ENCODE data around the gene GAS6. TPM values are rescaled to one million over a fixed set of nuclear protein-coding genes. Genes with fewer than 3 reads are reported as not detected.
"Not testable (repeated sequence)": the region's sequence is repeated elsewhere in the genome, so short reads cannot be mapped to it uniquely, and the experiment has no call there.

GAS6 gene
- total RNA-seq, 2 donors from 2014 or later, result 165 to 175 TPM

DNA sequence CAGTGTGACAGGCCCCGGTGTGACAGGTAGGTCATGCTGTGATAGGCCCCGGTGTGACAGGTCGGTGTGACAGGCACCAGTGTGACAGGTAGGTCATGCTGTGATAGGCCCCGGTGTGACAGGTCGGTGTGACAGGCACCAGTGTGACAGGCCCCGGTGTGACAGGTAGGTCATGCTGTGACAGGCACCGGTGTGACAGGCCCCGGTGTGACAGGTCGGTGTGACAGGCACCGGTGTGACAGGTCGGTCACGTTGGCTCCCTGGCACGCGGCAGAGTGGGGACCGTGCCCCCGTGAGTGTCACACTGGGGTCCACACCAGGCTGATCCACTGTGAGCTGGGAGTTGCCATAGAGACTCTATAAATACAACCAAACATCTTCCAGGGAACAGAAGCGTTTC is 29.9 kb downstream of the GAS6 start:
- intact Hi-C loops (cut with DNase I); DNase-seq; ATAC-seq: not testable (repeated sequence)

DNA sequence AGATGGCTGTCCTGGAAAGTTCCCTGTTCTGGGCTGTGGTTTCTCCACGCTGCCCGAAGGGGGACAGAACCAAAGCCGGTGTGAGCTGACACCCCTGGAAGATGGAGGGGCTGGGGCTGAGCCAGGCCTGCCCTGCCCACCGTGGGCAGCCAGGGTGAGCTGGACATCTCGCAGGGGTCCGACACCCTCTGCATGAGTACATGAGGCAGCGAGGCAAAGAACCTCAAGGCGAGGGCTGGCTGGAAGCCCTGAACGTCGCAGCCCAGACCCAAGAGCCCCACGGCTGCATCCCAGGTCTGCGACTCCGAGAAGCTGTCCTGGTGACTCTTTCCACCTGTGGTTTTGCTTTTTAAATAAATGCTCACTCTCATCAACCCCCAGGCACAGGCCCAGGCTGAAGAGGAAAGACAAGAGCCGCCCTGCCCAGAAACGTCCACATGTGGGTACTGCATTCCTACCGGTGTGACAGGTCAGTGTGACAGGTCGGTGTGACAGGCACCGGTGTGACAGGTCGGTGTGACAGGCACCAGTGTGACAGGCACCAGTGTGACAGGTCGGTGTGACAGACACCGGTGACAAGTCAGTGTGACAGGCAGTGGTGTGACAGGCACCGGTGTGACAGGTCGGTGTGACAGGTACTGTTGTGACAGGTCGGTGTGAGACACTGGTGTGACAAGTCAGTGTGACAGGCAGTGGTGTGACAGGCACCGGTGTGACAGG is 30.6 kb downstream of the GAS6 start:
- DNase-seq, result peak; percentile 19
- ATAC-seq, result no peak
- intact Hi-C loops (cut with DNase I), result no loop called here

- ATAC-seq (no peak), DNase-seq (no peak)
- intact Hi-C loops (cut with DNase I), result no loop called here
Observed at GRCh38 chr13:113832631-113833030, 31.2 kb downstream of the GAS6 start.

DNA sequence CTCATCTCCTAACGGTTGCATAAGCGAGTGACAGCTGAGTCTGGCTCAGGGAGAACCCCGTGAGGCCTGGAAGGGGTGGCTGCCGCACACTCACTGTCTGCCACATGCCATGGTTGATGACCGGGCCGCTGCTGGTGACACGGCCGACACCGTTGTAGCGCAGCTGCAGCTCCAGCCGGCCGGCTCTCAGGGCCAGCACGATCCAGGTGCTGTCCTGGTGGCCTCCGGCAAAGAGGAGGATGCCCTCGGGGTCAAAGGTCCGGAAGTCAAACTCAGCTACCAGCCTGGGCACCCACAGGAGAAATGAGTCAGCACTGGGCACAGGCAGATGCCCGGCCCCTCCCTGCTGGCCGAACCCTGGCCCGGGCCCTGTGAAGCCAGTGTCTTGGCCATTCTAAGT is 31.7 kb downstream of the GAS6 start:
- intact Hi-C loops (cut with DNase I), result no loop called here
- DNase-seq (no peak), ATAC-seq (no peak)

GRCh38 chr13:113831061-113831460 is 32.8 kb downstream of the GAS6 start:
- DNase-seq, result no peak
- intact Hi-C loops (cut with DNase I), result no loop called here

DNA sequence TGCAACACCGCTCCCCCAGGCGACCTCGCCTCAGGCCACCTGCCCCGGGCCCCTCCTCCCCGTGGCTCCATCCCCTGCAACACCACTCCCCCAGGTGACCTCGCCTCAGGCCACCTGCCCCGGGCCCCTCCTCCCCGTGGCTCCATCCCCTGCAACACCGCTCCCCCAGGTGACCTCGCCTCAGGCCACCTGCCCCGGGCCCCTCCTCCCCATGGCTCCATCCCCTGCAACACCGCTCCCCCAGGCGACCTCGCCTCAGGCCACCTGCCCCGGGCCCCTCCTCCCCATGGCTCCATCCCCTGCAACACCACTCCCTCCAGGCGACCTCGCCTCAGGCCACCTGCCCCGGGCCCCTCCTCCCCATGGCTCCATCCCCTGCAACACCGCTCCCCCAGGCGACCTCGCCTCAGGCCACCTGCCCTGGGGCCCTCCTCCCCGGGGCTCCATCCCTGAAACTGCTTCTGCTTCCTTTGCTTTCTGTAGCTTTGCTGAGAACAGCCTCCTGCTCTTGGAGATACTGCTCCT is 33.4 kb downstream of the GAS6 start:
- DNase-seq; intact Hi-C loops (cut with DNase I); ATAC-seq: not testable (repeated sequence)

More at GRCh38 chr13:113831061-113831460, 32.8 kb downstream of the GAS6 start:
- ATAC-seq, result no peak

DNA sequence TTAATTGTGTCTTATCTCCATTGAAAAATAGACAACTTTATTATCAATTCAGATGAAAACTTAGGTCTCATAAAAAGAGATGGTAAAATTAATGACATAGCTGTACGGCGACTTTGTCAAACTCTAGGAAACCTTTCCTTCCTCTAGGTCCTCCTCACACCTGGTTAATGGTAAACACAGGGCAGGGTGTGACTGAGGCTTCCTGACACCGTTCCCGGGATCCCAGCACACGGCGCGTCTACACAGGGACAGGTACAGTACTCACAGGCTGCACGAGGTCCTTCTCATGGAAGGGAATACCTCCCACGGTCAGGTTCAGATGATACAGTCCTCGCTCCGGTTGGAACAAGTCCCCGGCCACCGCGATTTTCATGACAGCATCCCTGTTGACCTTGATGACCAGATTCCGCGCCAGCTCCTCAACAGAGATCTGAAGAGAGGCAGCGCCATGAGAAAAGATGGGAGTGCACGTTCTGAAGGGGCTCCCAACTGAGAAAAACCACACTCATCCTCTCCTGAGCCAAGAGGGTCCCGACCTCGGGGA is 35.5 kb downstream of the GAS6 start:
- ATAC-seq, result no peak
- intact Hi-C loops (cut with DNase I), result no loop called here
- DNase-seq, result no peak

DNA sequence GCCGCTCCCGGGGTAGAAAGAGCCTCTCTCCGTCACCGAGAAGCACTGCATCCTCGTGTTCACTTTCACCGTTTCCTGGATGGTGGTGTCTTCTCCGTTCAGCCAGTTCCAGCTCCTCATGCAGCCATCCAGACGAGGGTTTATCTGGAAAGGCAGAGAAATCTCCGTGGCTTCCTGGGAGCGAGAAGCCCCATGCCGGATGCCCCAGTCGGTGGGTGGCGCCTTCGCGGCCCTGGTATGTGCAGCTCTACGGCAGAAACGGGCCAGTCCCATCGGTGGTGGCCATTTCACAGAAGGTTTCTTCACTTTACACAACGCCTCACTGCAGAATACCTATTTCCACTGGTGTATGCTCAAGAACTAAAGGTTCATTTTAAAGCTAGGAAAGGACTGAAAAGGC is 36.9 kb downstream of the GAS6 start:
- ATAC-seq, result no peak
- intact Hi-C loops (cut with DNase I), result no loop called here
- no peak for DNase-seq

DNA sequence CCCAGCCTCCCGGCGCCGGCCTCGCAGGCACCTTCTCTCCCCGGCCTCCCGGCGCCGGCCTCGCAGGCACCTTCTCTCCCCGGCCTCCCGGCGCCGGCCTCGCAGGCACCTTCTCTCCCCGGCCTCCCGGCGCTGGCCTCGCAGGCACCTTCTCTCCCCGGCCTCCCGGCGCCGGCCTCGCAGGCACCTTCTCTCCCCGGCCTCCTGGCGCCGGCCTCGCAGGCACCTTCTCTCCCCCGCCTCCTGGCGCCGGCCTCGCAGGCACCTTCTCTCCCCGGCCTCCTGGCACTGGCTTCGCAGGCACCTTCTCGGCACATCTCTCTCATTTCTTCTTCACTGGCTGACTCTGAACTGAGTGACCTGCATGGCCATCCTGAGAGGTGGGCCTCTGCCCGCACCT is 37.4 kb downstream of the GAS6 start:
- intact Hi-C loops (cut with DNase I); DNase-seq; ATAC-seq: not testable (repeated sequence)

DNA sequence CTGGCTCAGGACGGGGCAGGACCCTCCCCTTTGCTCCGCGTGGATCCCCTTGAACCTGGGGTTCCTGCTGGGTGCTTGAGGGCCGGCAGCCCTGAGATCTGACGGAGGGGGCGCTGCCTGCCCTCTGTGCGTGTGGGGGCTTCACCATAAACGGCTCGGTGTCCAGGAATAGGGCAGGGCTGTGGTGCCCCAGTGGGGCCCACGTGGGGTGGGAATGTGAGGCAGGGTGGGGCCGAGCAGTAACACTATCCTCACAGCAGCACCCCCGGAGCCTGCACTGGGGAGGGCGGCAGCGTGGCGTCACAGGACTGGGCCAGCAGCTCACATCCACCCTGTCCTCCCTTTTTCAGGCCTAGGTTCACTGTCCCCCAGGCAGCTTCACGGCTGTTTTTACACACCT is 38.0 kb downstream of the GAS6 start:
- no peak for ATAC-seq
- DNase-seq, result no peak
- intact Hi-C loops (cut with DNase I), result no loop called here

DNA sequence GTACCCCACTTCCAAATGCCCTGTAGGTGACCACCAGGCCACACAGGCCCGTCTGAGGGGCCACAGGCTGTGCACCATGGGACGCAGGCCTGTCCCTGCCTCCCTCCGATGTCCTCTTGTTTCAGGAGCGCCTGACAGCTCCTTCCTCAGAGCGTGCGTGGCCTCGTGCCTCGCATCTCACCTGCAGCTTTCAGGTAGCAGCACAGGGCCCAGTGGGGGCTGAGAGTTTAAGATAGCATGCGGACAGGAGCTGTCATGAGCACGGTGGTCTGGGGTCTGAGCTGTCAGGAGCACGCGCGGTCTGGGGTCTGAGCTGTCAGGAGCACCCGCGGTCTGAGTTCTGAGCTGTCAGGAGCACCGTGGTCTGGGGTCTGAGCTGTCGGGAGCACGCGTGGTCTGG is 40.1 kb downstream of the GAS6 start:
- no peak for ATAC-seq
- no peak for DNase-seq
- intact Hi-C loops (cut with DNase I), result no loop called here

GRCh38 chr13:113822956-113823744 is 40.7 kb downstream of the GAS6 start:
- no peak for DNase-seq
- intact Hi-C loops (cut with DNase I), result no loop called here
- no peak for ATAC-seq

DNA sequence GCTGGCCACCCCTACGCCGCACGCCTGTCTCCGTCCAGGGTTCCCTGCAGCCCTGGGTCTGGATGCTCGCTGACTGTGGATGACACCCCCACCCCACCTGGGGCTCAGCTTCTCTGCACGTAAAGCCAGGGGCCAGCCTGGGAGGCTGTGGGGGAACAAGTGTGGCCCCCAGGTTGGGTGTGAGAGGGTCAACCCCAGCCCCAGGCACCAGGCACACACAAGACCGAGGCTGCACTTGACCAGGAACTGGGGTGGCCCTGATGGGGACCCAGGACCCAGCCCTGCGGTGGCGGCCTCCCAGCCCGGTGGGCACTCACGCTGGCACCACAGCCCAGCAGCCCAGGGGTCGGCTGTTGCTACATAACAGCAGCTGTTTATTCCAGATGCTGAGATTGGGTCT is 41.6 kb downstream of the GAS6 start:
- DNase-seq (no peak), ATAC-seq (no peak)
- intact Hi-C loops (cut with DNase I), result no loop called here

DNA sequence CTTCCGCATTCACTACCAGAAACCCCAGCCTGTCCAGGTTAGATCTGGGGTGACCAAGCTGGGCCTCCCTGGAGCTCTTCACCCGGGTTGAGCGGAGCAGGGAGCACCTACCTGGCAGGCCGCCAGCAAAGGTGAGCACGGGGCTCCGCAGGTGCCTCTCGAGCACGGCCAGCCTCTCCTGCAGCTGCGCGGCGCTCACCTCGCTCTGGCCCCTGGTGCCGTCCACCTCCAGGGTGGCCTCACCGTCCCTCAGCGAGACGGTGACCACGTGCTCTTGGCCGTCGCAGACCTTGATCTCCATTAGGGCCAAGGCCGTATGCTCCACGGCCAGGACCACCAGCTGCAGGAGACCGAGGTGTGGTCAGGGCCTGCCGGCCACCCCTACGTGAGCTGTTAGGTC is 42.0 kb downstream of the GAS6 start:
- ATAC-seq (no peak), DNase-seq (no peak)
- intact Hi-C loops (cut with DNase I), result no loop called here

DNA sequence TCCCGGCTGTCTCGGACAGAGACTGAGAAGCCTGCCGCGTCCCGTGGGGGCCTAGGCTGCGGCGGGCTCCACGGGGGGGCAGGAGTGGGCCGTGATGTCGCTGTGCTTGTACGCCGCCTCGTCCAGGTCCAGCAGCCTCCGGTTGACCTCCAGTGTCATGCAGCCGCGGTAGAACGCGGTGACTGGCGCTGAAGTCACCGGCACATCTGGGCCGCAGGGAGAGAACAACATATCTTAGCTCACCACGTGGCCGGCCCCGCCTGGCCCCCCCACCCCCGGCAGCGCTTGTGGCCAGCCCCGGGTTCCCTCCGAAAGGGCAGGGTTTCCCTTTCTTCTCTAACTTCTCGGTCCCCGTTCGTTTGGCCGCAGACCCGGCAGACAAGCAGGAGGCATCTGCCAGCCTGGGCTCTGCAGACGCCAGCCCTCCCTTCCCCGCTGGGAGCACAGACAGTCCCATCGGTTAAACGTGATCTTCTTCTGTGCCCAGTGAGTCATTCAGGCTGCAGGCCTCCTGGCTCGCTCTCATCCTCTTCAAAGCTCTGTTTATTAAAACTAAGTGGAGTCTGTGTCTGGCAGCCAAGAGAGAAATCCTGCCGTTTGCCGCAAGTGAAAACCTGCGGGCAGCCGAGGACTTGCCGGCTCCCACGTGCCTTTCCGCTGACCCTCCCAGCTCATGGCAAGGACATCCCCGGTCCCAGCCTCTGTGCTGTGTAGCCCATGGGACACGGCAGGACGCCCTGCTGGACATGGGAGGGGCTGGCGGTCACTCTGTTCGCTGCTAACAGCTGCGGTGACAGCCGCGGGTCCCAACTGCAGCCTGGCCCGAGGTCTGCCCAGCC is 42.8 kb downstream of the GAS6 start:
- peak; percentile 75 to 83 for ATAC-seq
- DNase-seq, result peak; percentile 73
- intact Hi-C loops (cut with DNase I), result no loop called here

DNA sequence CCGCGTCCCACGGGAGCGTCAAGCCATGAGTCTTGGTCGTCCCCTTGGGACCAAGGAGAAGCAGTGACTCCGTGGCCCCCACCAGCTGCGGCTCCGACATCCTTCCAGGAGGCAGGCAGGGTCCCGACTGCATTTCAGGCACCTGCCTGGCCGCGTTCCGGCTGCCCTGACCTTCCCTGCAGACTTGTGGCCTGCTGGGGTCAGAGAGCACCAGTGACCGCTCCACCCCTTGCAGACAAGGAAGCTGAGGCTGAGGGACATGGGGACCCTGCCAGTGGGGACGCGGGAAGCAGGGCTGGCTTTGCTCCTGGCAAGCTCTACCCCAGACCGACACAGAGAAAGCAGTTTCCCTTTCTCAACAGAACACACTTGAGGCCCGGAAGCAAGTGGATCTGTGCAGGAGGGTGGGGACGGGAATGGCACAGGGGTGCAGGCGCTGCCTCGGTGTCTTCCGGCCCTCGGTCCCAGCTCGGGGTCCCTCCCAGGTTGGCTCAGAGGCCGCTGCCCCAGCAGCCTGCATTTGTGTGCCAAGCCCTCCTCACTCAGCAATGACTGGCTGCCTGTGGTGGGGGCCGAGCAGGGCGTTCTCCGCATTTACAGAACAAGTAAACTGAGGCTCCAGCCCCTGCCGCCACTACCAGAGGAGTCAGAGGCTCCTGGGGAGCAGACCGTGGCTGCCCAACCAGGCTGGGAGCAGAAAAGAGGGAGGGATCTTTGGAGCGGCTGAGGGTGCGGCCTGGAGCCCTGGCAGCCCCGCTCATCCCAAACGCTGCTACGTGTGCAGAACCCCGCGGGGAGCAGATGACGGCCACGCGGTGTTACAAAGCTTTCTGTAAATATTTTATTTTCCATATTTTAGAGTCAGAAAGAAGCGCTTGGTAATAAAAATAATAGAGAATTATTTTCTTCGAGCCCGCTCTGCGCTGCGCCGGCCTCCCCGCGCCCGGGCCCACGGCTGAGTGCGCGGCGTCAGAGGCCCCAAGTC is 43.9 kb downstream of the GAS6 start:
- DNase-seq (no peak), ATAC-seq (no peak)
- intact Hi-C loops (cut with DNase I), result loop anchor here (2.0 to 5.0 kb wide), 3 partner anchors 42 to 407 kb away; partner anchors contain the start of gene GAS6 (in 1 of the 2)

DNA sequence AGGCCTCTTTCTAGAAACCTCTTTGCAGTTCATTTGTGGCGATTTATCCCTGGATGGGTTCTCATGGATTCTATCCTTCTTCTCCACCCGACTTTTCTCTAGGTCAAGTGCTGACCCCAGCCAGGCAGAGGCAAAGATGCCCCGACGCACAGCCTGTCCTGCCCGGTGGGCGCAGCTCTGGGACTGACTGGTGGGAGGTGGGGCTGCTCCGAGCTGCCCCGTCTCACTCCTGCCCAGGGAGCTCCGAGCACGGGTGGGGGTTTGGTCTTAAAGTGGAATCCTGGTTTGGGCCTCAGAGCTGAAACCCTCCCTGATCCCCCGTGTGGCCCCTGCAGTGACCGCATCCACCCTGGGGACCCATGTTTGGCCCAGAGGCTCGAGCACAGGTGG is 44.5 kb downstream of the GAS6 start:
- no peak for DNase-seq
- intact Hi-C loops (cut with DNase I), result loop anchor here (2.0 to 5.0 kb wide), 3 partner anchors 43 to 407 kb away; partner anchors contain the start of gene GAS6 (in 1 of the 2)
- ATAC-seq, result no peak

Measured in left cardiac atrium (tissue), 4 donors.